Esophagus muscularis mucosa (tissue), 3 donors: ENCODE data around the gene ABHD17C.

ENCODE experiments used
- POLR2A ChIP-seq: fragments of 450-650 bp; IDR thresholded peaks from one replicate; pipeline ENCODE4 v1.6.1; 2017; ENCODE audit warnings: antibody characterized with exemption, moderate library complexity, mild to moderate bottlenecking, low read depth
- POLR2AphosphoS5 ChIP-seq, 2 donors: sonication (generic); formaldehyde crosslinking; IDR thresholded peaks; one replicate each; pipeline ENCODE4 v1.6.1; 2017; ENCODE audit warnings: antibody characterized with exemption in 2 of 2
- TF ChIP-seq, protein P1 (sequence below), 3 experiments: fragments of 200-600 bp in 2 of 3; fragments of 450-650 bp in 1 of 3; sonication (generic) in 2 of 3; IDR thresholded peaks; one replicate each; pipeline ENCODE4 v1.5.1; 2017 to 2019; ENCODE audit warnings: antibody characterized with exemption in 3 of 3, mild to moderate bottlenecking in 2 of 3, moderate library complexity in 1 of 3

- TF ChIP-seq, protein P1, sequence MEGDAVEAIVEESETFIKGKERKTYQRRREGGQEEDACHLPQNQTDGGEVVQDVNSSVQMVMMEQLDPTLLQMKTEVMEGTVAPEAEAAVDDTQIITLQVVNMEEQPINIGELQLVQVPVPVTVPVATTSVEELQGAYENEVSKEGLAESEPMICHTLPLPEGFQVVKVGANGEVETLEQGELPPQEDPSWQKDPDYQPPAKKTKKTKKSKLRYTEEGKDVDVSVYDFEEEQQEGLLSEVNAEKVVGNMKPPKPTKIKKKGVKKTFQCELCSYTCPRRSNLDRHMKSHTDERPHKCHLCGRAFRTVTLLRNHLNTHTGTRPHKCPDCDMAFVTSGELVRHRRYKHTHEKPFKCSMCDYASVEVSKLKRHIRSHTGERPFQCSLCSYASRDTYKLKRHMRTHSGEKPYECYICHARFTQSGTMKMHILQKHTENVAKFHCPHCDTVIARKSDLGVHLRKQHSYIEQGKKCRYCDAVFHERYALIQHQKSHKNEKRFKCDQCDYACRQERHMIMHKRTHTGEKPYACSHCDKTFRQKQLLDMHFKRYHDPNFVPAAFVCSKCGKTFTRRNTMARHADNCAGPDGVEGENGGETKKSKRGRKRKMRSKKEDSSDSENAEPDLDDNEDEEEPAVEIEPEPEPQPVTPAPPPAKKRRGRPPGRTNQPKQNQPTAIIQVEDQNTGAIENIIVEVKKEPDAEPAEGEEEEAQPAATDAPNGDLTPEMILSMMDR (IDR thresholded peaks at IDR 0.05), result peak in 2 of 3 experiments; percentile 17 to 51
- peak in 1 of 2 donors; percentile 25 for TF ChIP-seq POLR2AphosphoS5 (IDR thresholded peaks at IDR 0.05)
- no peak for TF ChIP-seq POLR2A
Observed at GRCh38 chr15:80695911-80696661, 976 bp downstream of the ABHD17C start.
